GM19455 (cell line): Measurements from ENCODE around the gene HDAC1.

Source experiments
- ATAC-seq: cut with Tn5 transposase; IDR thresholded peaks from one replicate; pipeline ENCODE4 v1.9.1; 2021; ENCODE audit not compliant: unreplicated experiment

Gene HDAC1

GRCh38 chr1:32365445-32365844 lies 73.6 kb downstream of the HDAC1 start:
- no peak for ATAC-seq

- no peak for ATAC-seq
Observed at GRCh38 chr1:32367912-32368635, 76.2 kb downstream of the HDAC1 start.

- ATAC-seq = no peak
Observed at GRCh38 chr1:32372149-32372756, 80.4 kb downstream of the HDAC1 start.

GRCh38 chr1:32373996-32374592 lies 82.2 kb downstream of the HDAC1 start:
- ATAC-seq = no peak

GRCh38 chr1:32376199-32376598 lies 84.3 kb downstream of the HDAC1 start:
- ATAC-seq = no peak

- ATAC-seq = no peak
Observed at GRCh38 chr1:32377541-32378220, 85.8 kb downstream of the HDAC1 start.

GRCh38 chr1:32380057-32380456 lies 88.2 kb downstream of the HDAC1 start:
- ATAC-seq = no peak
